GM21447 (cell line): ENCODE data around the gene TP53TG3B.
"Not testable (repeated sequence)": the region's sequence is repeated elsewhere in the genome, so short reads cannot be mapped to it uniquely, and the experiment has no call there.

Experiments
- ATAC-seq: cut with Tn5 transposase; IDR thresholded peaks from one replicate; pipeline ENCODE4 v1.9.1; 2021; ENCODE audit not compliant: unreplicated experiment

Gene TP53TG3B, protein sequence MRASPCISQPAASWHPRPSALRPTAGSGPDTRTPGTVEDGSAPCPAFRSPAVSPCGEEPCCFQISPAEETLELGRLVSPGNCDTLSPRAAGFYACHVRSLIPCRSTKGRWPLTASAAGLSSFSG

DNA sequence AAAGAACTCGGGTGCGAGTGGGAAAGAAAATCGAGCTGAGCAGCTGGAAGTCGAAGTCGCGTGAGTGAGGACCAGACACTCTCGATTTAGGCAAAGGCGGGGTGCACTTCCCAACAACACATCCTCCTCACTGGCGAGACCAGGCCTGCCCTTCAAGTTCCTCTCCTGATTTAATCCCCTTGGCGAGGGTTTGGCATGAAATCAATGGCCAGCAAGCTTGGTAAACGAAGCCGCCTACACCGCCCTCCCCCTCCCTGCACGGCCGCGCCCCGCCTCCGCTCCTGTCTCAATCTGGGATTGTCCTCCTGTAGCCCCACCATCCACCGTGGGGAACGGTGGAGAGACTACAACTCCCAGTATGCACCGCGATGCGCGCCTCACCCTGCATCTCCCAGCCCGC lies at the start of gene TP53TG3B:
TP53TG3B (plus strand) TSS at position 301 of the 400 bp plus-strand sequence; CDS start at position 369, 68 bp downstream.
- ATAC-seq: not testable (repeated sequence)

DNA sequence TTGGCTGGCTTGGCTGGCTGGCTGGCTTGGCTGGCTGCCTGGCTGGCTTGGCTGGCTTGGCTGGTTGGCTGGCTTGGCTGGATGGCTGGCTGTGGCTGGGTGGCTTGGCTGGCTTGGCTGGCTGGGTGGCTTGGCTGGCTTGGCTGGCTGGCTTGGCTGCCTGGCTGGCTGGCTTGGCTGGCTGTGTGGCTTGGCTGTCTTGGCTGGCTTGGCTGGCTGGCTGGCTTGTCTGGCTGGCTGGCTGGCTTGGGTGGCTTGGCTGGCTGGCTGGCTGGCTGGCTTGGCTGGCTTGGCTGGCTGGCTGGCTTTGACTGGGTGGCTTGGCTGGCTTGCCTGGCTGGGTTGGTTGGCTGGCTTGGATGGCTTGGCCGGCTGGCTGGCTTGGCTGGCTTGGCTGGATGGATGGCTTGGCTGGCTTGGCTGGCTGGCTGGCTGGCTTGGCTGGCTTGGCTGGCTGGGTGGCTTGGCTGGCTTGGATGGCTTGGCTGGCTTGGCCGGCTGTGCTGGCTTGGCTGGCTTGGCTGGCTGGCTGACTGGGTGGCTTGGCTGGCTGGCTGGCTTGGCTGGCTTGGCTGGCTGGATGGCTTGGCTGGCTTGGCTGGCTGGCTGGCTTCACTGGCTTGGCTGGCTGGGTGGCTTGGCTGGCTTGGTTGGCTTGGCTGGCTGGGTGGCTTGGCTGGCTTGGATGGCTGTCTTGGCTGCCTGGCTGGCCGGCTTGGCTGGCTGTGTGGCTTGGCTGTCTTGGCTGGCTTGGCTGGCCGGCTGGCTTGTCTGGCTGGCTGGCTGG lies 24.2 kb upstream of the TP53TG3B start:
- not testable (repeated sequence) for ATAC-seq

GRCh38 chr16:33337627-33338542 lies 22.8 kb upstream of the TP53TG3B start:
- not testable (repeated sequence) for ATAC-seq

DNA sequence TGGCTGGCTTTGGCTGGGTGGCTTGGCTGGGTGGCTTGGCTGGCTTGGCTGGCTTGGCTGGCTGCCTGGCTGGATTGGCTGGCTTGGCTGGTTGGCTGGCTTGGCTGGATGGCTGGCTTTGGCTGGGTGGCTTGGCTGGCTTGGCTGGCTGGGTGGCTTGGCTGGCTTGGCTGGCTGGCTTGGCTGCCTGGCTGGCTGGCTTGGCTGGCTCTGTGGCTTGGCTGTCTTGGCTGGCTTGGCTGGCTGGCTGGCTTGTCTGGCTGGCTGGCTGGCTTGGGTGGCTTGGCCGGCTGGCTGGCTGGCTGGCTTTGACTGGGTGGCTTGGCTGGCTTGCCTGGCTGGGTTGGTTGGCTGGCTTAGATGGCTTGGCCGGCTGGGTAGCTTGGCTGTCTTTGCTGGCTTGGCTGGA lies 22.1 kb upstream of the TP53TG3B start:
- not testable (repeated sequence) for ATAC-seq

DNA sequence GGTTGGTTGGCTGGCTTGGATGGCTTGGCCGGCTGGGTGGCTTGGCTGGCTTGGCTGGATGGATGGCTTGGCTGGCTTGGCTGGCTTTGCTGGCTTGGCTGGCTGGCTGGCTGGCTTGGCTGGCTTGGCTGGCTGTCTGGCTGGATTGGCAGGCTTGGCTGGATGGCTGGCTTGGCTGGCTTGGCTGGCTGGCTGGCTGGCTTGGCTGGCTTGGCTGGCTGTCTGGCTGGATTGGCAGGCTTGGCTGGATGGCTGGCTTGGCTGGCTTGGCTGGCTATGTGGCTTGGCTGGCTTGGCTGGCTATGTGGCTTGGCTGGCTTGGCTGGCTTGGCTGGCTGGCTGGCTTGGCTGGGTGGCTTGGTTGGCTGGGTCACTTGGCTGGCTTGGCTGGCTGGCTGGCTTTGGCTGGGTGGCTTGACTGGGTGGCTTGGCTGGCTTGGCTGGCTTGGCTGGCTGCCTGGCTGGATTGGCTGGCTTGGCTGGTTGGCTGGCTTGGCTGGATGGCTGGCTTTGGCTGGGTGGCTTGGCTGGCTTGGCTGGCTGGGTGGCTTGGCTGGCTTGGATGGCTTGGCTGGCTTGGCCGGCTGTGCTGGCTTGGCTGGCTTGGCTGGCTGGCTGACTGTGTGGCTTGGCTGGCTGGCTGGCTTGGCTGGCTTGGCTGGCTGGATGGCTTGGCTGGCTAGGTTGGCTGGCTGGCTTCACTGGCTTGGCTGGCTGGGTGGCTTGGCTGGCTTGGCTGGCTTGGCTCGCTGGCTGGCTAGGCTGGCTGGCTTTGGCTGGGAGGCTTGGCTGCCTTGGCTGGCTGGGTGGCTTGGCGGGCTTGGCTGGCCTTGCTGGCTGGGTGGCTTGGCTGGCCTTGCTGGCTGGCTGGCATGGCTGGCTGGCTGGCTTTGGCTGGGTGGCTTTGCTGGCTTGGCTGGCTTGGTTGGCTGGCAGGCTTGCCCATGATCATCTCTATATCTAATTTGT lies 21.3 kb upstream of the TP53TG3B start:
- ATAC-seq: not testable (repeated sequence)
